K562 (cell line): Measurements from ENCODE around the gene ZNF107.
"Not testable (repeated sequence)": the region's sequence is repeated elsewhere in the genome, so short reads cannot be mapped to it uniquely, and the experiment has no call there.

ENCODE experiments used
- ADNP ChIP-seq: fragments of 200-800 bp; sonication (Bioruptor generic); IDR thresholded peaks from 2 replicates; pipeline ENCODE4 v1.6.1; 2016; ENCODE audit warnings: missing genetic modification characterization, missing compliant biosample characterization
- BHLHE40 ChIP-seq: IDR thresholded peaks from 2 replicates; pipeline ENCODE4 v1.6.1; 2011; ENCODE audit warnings: low read length, improper control_type of control experiment
- CBFB ChIP-seq: sonication (generic); formaldehyde crosslinking; IDR thresholded peaks from 2 replicates; pipeline ENCODE4 v1.4.0; 2020; ENCODE audit warnings: mild to moderate bottlenecking, missing genetic modification reagents
- EHMT2 ChIP-seq: fragments of 450-650 bp; IDR thresholded peaks from 2 replicates; pipeline ENCODE4 v1.6.1; 2018; ENCODE audit warnings: antibody characterized with exemption
- FOXA1 ChIP-seq: fragments of 450-650 bp; IDR thresholded peaks from 2 replicates; pipeline ENCODE4 v1.6.1; 2016; ENCODE audit warnings: mild to moderate bottlenecking, borderline replicate concordance
- MAFF ChIP-seq: IDR thresholded peaks from 2 replicates; pipeline ENCODE4 v1.6.1; 2012; ENCODE audit warnings: low read length, improper control_type of control experiment
- MTA1 ChIP-seq: fragments of 450-650 bp; IDR thresholded peaks from 2 replicates; pipeline ENCODE4 v1.6.1; 2017; ENCODE audit warnings: borderline replicate concordance
- RFX7 ChIP-seq: fragments of 250-450 bp; sonication (Bioruptor Pico); IDR thresholded peaks from 2 replicates; pipeline ENCODE4 v1.5.1; 2021; ENCODE audit warnings: mild to moderate bottlenecking
- SAP30 ChIP-seq: fragments of 200-600 bp; sonication (generic); IDR thresholded peaks from 2 replicates; pipeline ENCODE4 v1.6.1; 2012; ENCODE audit warnings: borderline replicate concordance, low read depth, mild to moderate bottlenecking, moderate library complexity, low read length, control low read depth, inconsistent platforms; ENCODE audit not compliant: insufficient read depth, poor library complexity, severe bottlenecking
- SPI1 ChIP-seq: IDR thresholded peaks from 2 replicates; pipeline ENCODE4 v1.6.1; 2011; ENCODE audit warnings: low read depth, low read length, control low read depth, borderline replicate concordance
- TF ChIP-seq, protein P1 (sequence below): fragments of 250-450 bp; sonication (Bioruptor Pico); IDR thresholded peaks from 2 replicates; pipeline ENCODE4 v1.5.0; 2021; ENCODE audit warnings: mild to moderate bottlenecking, borderline replicate concordance

DNA sequence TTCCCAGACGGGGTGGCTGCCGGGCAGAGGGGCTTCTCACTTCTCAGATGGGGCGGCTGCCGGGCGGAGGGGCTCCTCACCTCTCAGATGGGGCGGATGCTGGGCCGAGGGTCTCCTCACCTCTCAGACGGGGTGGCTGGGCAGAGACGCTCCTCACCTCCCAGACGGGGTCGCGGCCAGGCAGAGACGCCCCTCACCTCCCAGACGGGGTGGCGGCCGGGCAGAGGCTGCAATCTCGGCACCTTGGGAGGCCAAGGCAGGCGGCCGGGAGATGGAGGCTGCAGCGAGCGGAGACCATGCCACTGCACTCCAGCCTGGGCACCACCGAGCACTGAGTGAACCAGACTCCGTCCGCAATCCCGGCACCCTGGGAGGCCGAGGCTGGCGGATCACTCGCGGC is 73.0 kb downstream of the ZNF107 start:
- not testable (repeated sequence) for TF ChIP-seq MTA1; SPI1; EHMT2; SAP30; MAFF; ADNP (tag); FOXA1; BHLHE40; RFX7 (CRISPR knock-in tag); CBFB (CRISPR knock-in tag)
- TF ChIP-seq, protein P1, sequence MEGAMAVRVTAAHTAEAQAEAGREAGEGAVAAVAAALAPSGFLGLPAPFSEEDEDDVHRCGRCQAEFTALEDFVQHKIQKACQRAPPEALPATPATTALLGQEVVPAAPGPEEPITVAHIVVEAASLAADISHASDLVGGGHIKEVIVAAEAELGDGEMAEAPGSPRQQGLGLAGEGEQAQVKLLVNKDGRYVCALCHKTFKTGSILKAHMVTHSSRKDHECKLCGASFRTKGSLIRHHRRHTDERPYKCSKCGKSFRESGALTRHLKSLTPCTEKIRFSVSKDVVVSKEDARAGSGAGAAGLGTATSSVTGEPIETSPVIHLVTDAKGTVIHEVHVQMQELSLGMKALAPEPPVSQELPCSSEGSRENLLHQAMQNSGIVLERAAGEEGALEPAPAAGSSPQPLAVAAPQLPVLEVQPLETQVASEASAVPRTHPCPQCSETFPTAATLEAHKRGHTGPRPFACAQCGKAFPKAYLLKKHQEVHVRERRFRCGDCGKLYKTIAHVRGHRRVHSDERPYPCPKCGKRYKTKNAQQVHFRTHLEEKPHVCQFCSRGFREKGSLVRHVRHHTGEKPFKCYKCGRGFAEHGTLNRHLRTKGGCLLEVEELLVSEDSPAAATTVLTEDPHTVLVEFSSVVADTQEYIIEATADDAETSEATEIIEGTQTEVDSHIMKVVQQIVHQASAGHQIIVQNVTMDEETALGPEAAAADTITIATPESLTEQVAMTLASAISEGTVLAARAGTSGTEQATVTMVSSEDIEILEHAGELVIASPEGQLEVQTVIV (CRISPR knock-in tag), result not testable (repeated sequence)
